OCI-LY1 (cell line): ENCODE data around the gene SLC6A7.

ENCODE experiments used
- H2AFZ ChIP-seq: fragments of 200-600 bp; sonication (generic), shearing (Covaris generic); 2 replicates; pipeline ENCODE4 v1.6.0; 2014; ENCODE audit warnings: antibody characterized with exemption, mild to moderate bottlenecking, low read length
- H3F3A ChIP-seq: fragments of 200-600 bp; sonication (generic), shearing (Covaris generic); 2 replicates; pipeline ENCODE4 v1.6.0; 2014; ENCODE audit warnings: mild to moderate bottlenecking, antibody characterized with exemption, low read length, moderate library complexity; ENCODE audit not compliant: insufficient read depth
- H3K27ac ChIP-seq: fragments of 200-600 bp; sonication (generic); 2 replicates; pipeline ENCODE4 v1.5.1; 2014; ENCODE audit warnings: low read length, mixed run types, mild to moderate bottlenecking, low read depth; ENCODE audit not compliant: poor library complexity, severe bottlenecking
- H3K27me3 ChIP-seq: fragments of 200-600 bp; sonication (generic); 2 replicates; pipeline ENCODE4 v1.6.0; 2014; ENCODE audit warnings: antibody characterized with exemption, mild to moderate bottlenecking, low read length, moderate library complexity; ENCODE audit not compliant: insufficient read depth
- H3K36me3 ChIP-seq: fragments of 200-600 bp; sonication (generic); 2 replicates; pipeline ENCODE4 v1.6.1; 2014; ENCODE audit warnings: mild to moderate bottlenecking, antibody characterized with exemption, low read length, moderate library complexity, mixed read lengths; ENCODE audit not compliant: insufficient read depth
- H3K4me1 ChIP-seq: fragments of 200-600 bp; sonication (generic); 2 replicates; pipeline ENCODE4 v1.5.1; 2014; ENCODE audit warnings: mild to moderate bottlenecking, low read length, moderate library complexity; ENCODE audit not compliant: insufficient read depth, severe bottlenecking
- H3K4me2 ChIP-seq: fragments of 200-600 bp; sonication (generic), shearing (Covaris generic); 2 replicates; pipeline ENCODE4 v1.6.1; 2014; ENCODE audit warnings: low read length
- H3K4me3 ChIP-seq: fragments of 200-600 bp; sonication (generic); 2 replicates; pipeline ENCODE4 v1.5.1; 2014; ENCODE audit warnings: low read length, low read depth, mild to moderate bottlenecking, mixed read lengths; ENCODE audit not compliant: poor library complexity, severe bottlenecking
- H3K79me2 ChIP-seq: fragments of 200-600 bp; shearing (Covaris generic); 2 replicates; pipeline ENCODE4 v1.6.1; 2016; ENCODE audit warnings: mixed run types, low read length, mixed read lengths; ENCODE audit not compliant: insufficient read depth
- H3K9ac ChIP-seq: fragments of 200-600 bp; sonication (generic), shearing (Covaris generic); 2 replicates; pipeline ENCODE4 v1.6.1; 2014; ENCODE audit warnings: mild to moderate bottlenecking, low read length, mixed read lengths
- H3K9me2 ChIP-seq: fragments of 200-600 bp; sonication (generic), shearing (Covaris generic); 2 replicates; pipeline ENCODE4 v1.6.1; 2014; ENCODE audit warnings: low read depth, mild to moderate bottlenecking, low read length, mixed read lengths
- H3K9me3 ChIP-seq: fragments of 200-600 bp; shearing (Covaris generic); 2 replicates; pipeline ENCODE4 v1.6.1; 2014; ENCODE audit warnings: low read length, mixed read lengths
- H4K20me1 ChIP-seq: fragments of 200-600 bp; sonication (generic), shearing (Covaris generic); 2 replicates; pipeline ENCODE4 v1.6.0; 2016; ENCODE audit warnings: mild to moderate bottlenecking, low read length; ENCODE audit not compliant: insufficient read depth
- CTCF ChIP-seq: fragments of 200-600 bp; sonication (generic), shearing (Covaris generic); IDR thresholded peaks from 2 replicates; pipeline ENCODE4 v1.5.1; 2017; ENCODE audit warnings: mild to moderate bottlenecking, antibody characterized with exemption, low read length, moderate library complexity, mixed read lengths
- EZH2 ChIP-seq: fragments of 200-600 bp; sonication (generic), shearing (Covaris generic); IDR thresholded peaks from 2 replicates; pipeline ENCODE4 v1.8.0; 2017; ENCODE audit warnings: borderline replicate concordance, mixed run types, mild to moderate bottlenecking, antibody characterized with exemption, low read length, moderate library complexity, mixed read lengths

The SLC6A7 gene

GRCh38 chr5:150142185-150142958 is 47.5 kb upstream of the SLC6A7 start:
- no peak for TF ChIP-seq CTCF
- no peak for TF ChIP-seq EZH2
- H3K4me1 ChIP-seq = no peaks in the 10 kb centered on the region
- H3K36me3 ChIP-seq = no peaks in the 10 kb centered on the region
- H3K9me2 ChIP-seq = no peaks in the 10 kb centered on the region
- H3K9me3 ChIP-seq = no peaks in the 10 kb centered on the region
- H3K27ac ChIP-seq = no peak overlapping the region
- H3K9ac ChIP-seq = no peak overlapping the region
- H3K27me3 ChIP-seq = peaks cover 6% of the 10 kb centered on the region; the same call in 1 of the 2 replicates
- no peak overlapping the region for H3K4me3 ChIP-seq
- no peaks in the 10 kb centered on the region for H4K20me1 ChIP-seq
- no peaks in the 10 kb centered on the region for H3K79me2 ChIP-seq
- H2AFZ ChIP-seq = no peak overlapping the region
- H3F3A ChIP-seq = no peaks in the 10 kb centered on the region
- H3K4me2 ChIP-seq = no peak overlapping the region

DNA sequence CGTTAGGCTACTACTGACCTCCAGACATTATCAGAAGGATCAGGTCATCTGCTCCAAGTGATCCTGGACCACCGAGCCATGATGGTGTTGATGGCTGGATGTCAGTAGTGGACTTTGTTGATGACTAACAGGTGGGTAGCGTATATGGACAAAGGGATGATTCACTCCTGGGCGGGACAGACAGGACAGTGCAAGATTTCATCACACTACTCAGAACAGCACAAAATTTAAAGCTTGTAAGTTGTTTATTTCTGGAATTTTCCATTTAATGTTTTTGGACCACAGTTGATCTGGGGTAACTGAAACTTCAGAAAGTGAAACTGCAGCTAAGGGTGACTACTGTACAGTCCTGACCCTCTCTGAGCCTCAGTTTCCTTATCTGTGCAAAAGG is 46.9 kb upstream of the SLC6A7 start:
- H3K27ac ChIP-seq = no peak overlapping the region
- no peak overlapping the region for H3K4me3 ChIP-seq
- no peaks in the 10 kb centered on the region for H3K79me2 ChIP-seq
- no peaks in the 10 kb centered on the region for H4K20me1 ChIP-seq
- H3K4me1 ChIP-seq = no peaks in the 10 kb centered on the region
- no peaks in the 10 kb centered on the region for H3F3A ChIP-seq
- no peak overlapping the region for H3K4me2 ChIP-seq
- H3K9me3 ChIP-seq = no peaks in the 10 kb centered on the region
- no peak overlapping the region for H3K9ac ChIP-seq
- no peaks in the 10 kb centered on the region for H3K36me3 ChIP-seq
- TF ChIP-seq EZH2 (no peak), CTCF (no peak)
- H2AFZ ChIP-seq = no peak overlapping the region
- H3K9me2 ChIP-seq = no peaks in the 10 kb centered on the region
- peaks cover 10% of the 10 kb centered on the region; the same call in 1 of the 2 replicates for H3K27me3 ChIP-seq

DNA sequence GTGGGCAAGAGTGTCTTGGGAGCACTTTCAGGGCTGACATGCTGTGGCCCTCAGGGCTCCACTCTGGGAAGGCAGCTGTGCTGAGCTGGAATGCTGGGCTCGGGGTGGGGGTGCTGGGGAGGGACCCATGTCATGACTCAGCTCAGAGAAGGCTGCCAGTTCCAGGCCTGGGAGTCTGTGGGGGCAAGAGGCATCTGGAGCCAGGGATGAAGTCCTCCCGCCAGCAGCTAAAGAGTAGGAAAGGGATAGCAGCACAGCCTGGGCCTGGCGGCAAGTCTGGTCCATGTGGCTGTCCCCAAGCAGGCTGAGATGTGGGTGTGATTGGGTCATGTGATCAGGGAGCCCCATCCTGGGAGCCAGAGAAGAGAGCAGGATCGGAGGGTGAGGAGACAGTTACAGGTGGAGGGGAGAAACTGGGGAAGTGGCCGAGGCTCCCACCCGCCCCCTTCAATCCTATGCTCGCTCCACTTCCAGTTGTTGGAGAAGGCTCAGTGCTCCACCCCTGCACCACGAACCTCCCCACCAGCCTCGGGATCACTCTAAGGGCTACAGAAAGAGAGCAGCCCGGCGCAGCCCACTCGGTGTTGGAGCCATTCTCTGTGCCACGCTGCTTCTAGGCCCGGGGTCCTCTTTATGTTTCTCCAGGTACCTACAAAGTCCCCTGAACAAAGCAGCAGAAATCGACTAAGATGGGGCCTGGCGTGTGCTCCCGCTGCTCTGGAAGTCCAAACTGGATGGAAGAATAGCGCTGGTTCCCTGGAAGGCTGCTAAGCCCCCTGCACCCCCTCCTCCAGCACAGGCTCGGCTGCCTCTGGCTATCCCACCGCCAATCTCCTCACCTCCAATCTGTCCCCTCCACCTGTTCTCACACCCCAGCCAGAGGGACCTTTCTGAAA is 46.3 kb upstream of the SLC6A7 start:
- Histone ChIP-seq H3K79me2 (no peaks in the 10 kb centered on the region), H3K36me3 (no peaks in the 10 kb centered on the region), H2AFZ (no peak overlapping the region), H4K20me1 (no peaks in the 10 kb centered on the region), H3K4me1 (no peaks in the 10 kb centered on the region), H3K4me3 (no peak overlapping the region), H3K9ac (no peak overlapping the region), H3K9me2 (no peaks in the 10 kb centered on the region), H3K9me3 (no peaks in the 10 kb centered on the region), H3K4me2 (no peak overlapping the region), H3K27me3 (peaks cover 10% of the 10 kb centered on the region; the same call in 1 of the 2 replicates), H3K27ac (no peak overlapping the region), H3F3A (no peaks in the 10 kb centered on the region)
- TF ChIP-seq EZH2 (no peak), CTCF (no peak)
